Liver (tissue), 9 donors: ENCODE data around the gene KRT77. TPM values are rescaled to one million over a fixed set of nuclear protein-coding genes. Genes with fewer than 3 reads are reported as not detected.
A peak's percentile ranks its signal among the peaks of the same experiment; 100 is the strongest.

ENCODE experiments used
- DNase-seq: peaks from one replicate; pipeline ENCODE4 v3.0.0-alpha.2; 2017; ENCODE audit warnings: low spot score
- H3K27ac ChIP-seq, 2 donors: one replicate each; pipeline ENCODE4 v1.7.0; 2013; ENCODE audit warnings: inconsistent platforms in 2 of 2, low read length in 2 of 2, control low read depth in 1 of 2, low read depth in 1 of 2, mild to moderate bottlenecking in 1 of 2
- H3K27me3 ChIP-seq, 4 donors: one replicate each; pipeline versions ENCODE4 v1.6.1 to v1.7.0; 2013; ENCODE audit warnings: low read length in 3 of 4, inconsistent platforms in 1 of 4, mild to moderate bottlenecking in 1 of 4, moderate library complexity in 1 of 4; ENCODE audit not compliant: control insufficient read depth in 4 of 4, insufficient read depth in 4 of 4
- H3K36me3 ChIP-seq, 4 donors: one replicate each; pipeline versions ENCODE4 v1.6.1 to v1.7.0; 2013; ENCODE audit warnings: low read length in 3 of 4, mild to moderate bottlenecking in 3 of 4, low read depth in 1 of 4, moderate library complexity in 1 of 4; ENCODE audit not compliant: control insufficient read depth in 4 of 4, insufficient read depth in 3 of 4
- H3K4me1 ChIP-seq, 4 donors: one replicate each; pipeline versions ENCODE4 v1.6.1 to v1.7.0; 2013; ENCODE audit warnings: low read length in 3 of 4, mild to moderate bottlenecking in 3 of 4, moderate library complexity in 1 of 4; ENCODE audit not compliant: control insufficient read depth in 4 of 4, insufficient read depth in 4 of 4
- H3K4me3 ChIP-seq, 3 donors: one replicate each; pipeline versions ENCODE4 v1.6.1 to v1.7.0; 2013; ENCODE audit warnings: low read length in 3 of 3, control low read depth in 1 of 3, low read depth in 1 of 3, mild to moderate bottlenecking in 1 of 3
- H3K9ac ChIP-seq, 2 donors: one replicate each; pipeline ENCODE4 v1.7.0; 2013; ENCODE audit warnings: low read length in 2 of 2, mild to moderate bottlenecking in 2 of 2, moderate library complexity in 2 of 2, control low read depth in 1 of 2, low read depth in 1 of 2
- H3K9me3 ChIP-seq, 4 donors: one replicate each; pipeline versions ENCODE4 v1.6.1 to v1.7.0; 2013; ENCODE audit warnings: low read length in 3 of 4; ENCODE audit not compliant: control insufficient read depth in 4 of 4
- CTCF ChIP-seq: fragments of 150-350 bp; IDR thresholded peaks from 2 replicates; pipeline ENCODE4 v1.5.1; 2017; ENCODE audit warnings: improper control_type of control experiment, low read depth, low read length; ENCODE audit not compliant: missing input control
- EGR1 ChIP-seq, 2 donors: IDR thresholded peaks; 2 replicates each; pipeline ENCODE4 v1.6.1; 2016 to 2018; ENCODE audit warnings: antibody characterized with exemption in 2 of 2, low read depth in 2 of 2
- FOXA1 ChIP-seq: IDR thresholded peaks from 2 replicates; pipeline ENCODE4 v1.6.1; 2016; ENCODE audit warnings: antibody characterized with exemption
- FOXA2 ChIP-seq: IDR thresholded peaks from 2 replicates; pipeline ENCODE4 v1.6.1; 2016; ENCODE audit warnings: antibody characterized with exemption
- GABPA ChIP-seq, 2 donors: IDR thresholded peaks in 1 of 2; conservative IDR thresholded peaks in 1 of 2; 2 replicates each; pipeline ENCODE4 v1.6.1; 2016; ENCODE audit warnings: antibody characterized with exemption in 2 of 2, mild to moderate bottlenecking in 1 of 2, moderate library complexity in 1 of 2
- HNF4A ChIP-seq, 2 donors: conservative IDR thresholded peaks; 2 replicates each; pipeline ENCODE4 v1.6.1; 2016; ENCODE audit warnings: antibody characterized with exemption in 2 of 2, mild to moderate bottlenecking in 2 of 2
- HNF4G ChIP-seq: IDR thresholded peaks from 2 replicates; pipeline ENCODE4 v1.6.1; 2016; ENCODE audit warnings: antibody characterized with exemption
- NR2F2 ChIP-seq: IDR thresholded peaks from 2 replicates; pipeline ENCODE4 v1.6.1; 2016; ENCODE audit warnings: antibody characterized with exemption
- RAD21 ChIP-seq, 2 donors: IDR thresholded peaks; 2 replicates each; pipeline ENCODE4 v1.6.1; 2016; ENCODE audit warnings: antibody characterized with exemption in 2 of 2, mild to moderate bottlenecking in 2 of 2
- RXRA ChIP-seq, 2 donors: IDR thresholded peaks; 2 replicates each; pipeline ENCODE4 v1.6.1; 2017 to 2018; ENCODE audit warnings: antibody characterized with exemption in 2 of 2, mild to moderate bottlenecking in 1 of 2
- SP1 ChIP-seq: IDR thresholded peaks from 2 replicates; pipeline ENCODE4 v1.6.1; 2018; ENCODE audit warnings: antibody characterized with exemption, mild to moderate bottlenecking
- TAF1 ChIP-seq: conservative IDR thresholded peaks from 2 replicates; pipeline ENCODE4 v1.6.1; 2016; ENCODE audit warnings: antibody characterized with exemption, mild to moderate bottlenecking
- YY1 ChIP-seq: IDR thresholded peaks from 2 replicates; pipeline ENCODE4 v1.6.1; 2016; ENCODE audit warnings: antibody characterized with exemption, mild to moderate bottlenecking
- WGBS: extraction: QIAGEN DNeasy Blood & Tissue Kit; methylation state at CpG from one replicate; pipeline ENCODE4 v1.1.7; 2013; 5-methylcytosine and 5-hydroxymethylcytosine counted together
- polyA plus RNA-seq, 2 donors: library from polyadenylated mRNA; stranded (reverse) in 1 of 2; unstranded in 1 of 2; fragments of 200-250 nt in 1 of 2; fragments of >200 nt in 1 of 2; fragmentation: Nextera tagmentation in 1 of 2; extraction: Ambion mirVana in 1 of 2; gene quantifications; one replicate each; pipeline versions ENCODE4 v1.2.1 to v1.2.3, GENCODE V29; 2013 to 2015
- total RNA-seq, 2 donors: library from RNA; depleted of rRNA; stranded (reverse); fragments of >200 nt; gene quantifications; one replicate each; pipeline ENCODE4 v1.2.3, GENCODE V29; 2014
- TF ChIP-seq, protein P1 (sequence below): IDR thresholded peaks from 2 replicates; pipeline ENCODE4 v1.6.1; 2016; ENCODE audit warnings: antibody characterized with exemption
- TF ChIP-seq, protein P2 (sequence below): IDR thresholded peaks from 2 replicates; pipeline ENCODE4 v1.6.1; 2016; ENCODE audit warnings: antibody characterized with exemption
- donor health status: healthy.
- donor health status: healthy.
- donor health status: healthy.
- donor health status: healthy.
- donor health status: healthy.

The KRT77 gene
- total and polyA plus RNA-seq, 4 donors: not detected

GRCh38 chr12:52691841-52692150 lies 11.5 kb downstream of the KRT77 start:
- Histone ChIP-seq H3K4me3 (no peak overlapping the region), H3K9me3 (no peaks in the 10 kb centered on the region), H3K4me1 (peaks cover 0 to 5% (median 4%) of the 10 kb centered on the region in 4 donors), H3K27me3 (peaks cover 0 to 10% (median 6%) of the 10 kb centered on the region in 4 donors), H3K9ac (no peak overlapping the region), H3K36me3 (no peaks in the 10 kb centered on the region), H3K27ac (no peak overlapping the region)
- DNase-seq: no peak
- 56% methylated on average over 2 of the region's 2 CpGs for WGBS
- TF ChIP-seq YY1: no peak

- no peak overlapping the region for H3K27ac ChIP-seq
- H3K4me1 ChIP-seq: peaks cover 0 to 5% (median 4%) of the 10 kb centered on the region in 4 donors
- no peak for DNase-seq
- no peaks in the 10 kb centered on the region for H3K9me3 ChIP-seq
- H3K4me3 ChIP-seq: peak overlapping the region in 1 of 3 donors; percentile 24
- no peak for TF ChIP-seq SP1
- no peak for TF ChIP-seq YY1
- no peak for TF ChIP-seq RXRA (IDR thresholded peaks at IDR 0.05)
- peaks cover 0 to 10% (median 6%) of the 10 kb centered on the region in 4 donors for H3K27me3 ChIP-seq
- 6% methylated on average over 45 of the region's 45 CpGs for WGBS
- H3K9ac ChIP-seq: no peak overlapping the region
- H3K36me3 ChIP-seq: no peaks in the 10 kb centered on the region
Observed at GRCh38 chr12:52691076-52691840, 12.1 kb downstream of the KRT77 start.

DNA sequence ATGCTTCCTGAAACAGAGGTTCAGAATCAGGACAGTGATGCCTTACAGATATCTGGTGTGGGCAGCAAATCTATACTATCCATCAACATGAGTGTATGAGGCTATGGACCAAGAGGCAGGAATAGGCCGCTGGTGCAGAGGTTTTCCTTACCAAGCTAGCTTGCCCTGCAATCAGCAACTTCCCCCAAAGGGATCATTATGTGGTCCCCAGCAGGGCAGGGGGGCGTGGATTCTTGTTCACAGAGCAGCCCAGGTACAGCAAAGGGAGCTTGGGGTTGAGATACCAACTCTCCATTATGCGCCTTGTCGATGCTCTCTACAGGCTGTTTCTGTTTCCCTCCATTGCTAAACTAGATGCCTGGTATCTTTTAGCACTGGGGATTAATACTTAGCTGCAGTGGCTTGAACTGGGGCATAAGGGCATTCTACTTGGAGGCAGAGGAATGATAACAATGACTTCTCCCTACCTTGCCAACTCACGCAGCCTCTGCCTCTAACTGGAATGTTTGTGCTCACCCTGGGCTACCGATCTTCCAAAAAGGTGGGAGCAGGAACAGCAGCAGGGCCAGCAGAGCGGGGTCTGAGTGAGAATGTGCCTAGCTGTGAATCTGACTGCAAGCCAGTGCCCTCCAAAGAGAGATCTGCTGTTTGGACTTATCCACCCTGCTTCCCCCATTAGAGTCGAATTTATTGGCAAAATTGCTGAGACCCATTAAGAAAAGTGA lies 12.8 kb downstream of the KRT77 start:
- Histone ChIP-seq H3K36me3 (no peaks in the 10 kb centered on the region), H3K9me3 (no peaks in the 10 kb centered on the region), H3K9ac (no peak overlapping the region), H3K27me3 (peaks cover 0 to 10% (median 6%) of the 10 kb centered on the region in 4 donors), H3K4me1 (peaks cover 0 to 5% (median 4%) of the 10 kb centered on the region in 4 donors), H3K27ac (no peak overlapping the region), H3K4me3 (no peak overlapping the region)
- 64% methylated on average over 8 of the region's 8 CpGs for WGBS
- TF ChIP-seq, protein P1, sequence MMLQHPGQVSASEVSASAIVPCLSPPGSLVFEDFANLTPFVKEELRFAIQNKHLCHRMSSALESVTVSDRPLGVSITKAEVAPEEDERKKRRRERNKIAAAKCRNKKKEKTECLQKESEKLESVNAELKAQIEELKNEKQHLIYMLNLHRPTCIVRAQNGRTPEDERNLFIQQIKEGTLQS: no peak
- no peak for TF ChIP-seq HNF4G
- no peak for TF ChIP-seq RAD21 (IDR thresholded peaks at IDR 0.05)
- no peak for TF ChIP-seq HNF4A (conservative IDR thresholded peaks at IDR 0.05)
- TF ChIP-seq TAF1: no peak
- no peak for TF ChIP-seq FOXA1
- no peak for TF ChIP-seq RXRA (IDR thresholded peaks at IDR 0.05)
- TF ChIP-seq EGR1 (IDR thresholded peaks at IDR 0.05; ENCODE audit: low read depth in 2 of 2): no peak
- DNase-seq: no peak

- TF ChIP-seq EGR1 (IDR thresholded peaks at IDR 0.05; ENCODE audit: low read depth in 2 of 2) (no peak), GABPA (IDR thresholded peaks at IDR 0.05 in 1 of 2, conservative IDR thresholded peaks at IDR 0.05 in 1 of 2) (no peak), TAF1 (no peak), SP1 (no peak), YY1 (no peak), CTCF (no peak), FOXA2 (no peak), RXRA (IDR thresholded peaks at IDR 0.05) (no peak), NR2F2 (no peak), FOXA1 (no peak), RAD21 (IDR thresholded peaks at IDR 0.05) (no peak), HNF4A (conservative IDR thresholded peaks at IDR 0.05) (no peak)
- TF ChIP-seq, protein P1: no peak
- TF ChIP-seq, protein P2, sequence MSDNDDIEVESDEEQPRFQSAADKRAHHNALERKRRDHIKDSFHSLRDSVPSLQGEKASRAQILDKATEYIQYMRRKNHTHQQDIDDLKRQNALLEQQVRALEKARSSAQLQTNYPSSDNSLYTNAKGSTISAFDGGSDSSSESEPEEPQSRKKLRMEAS: no peak
Observed at GRCh38 chr12:52689936-52690335, 13.4 kb downstream of the KRT77 start.

More at GRCh38 chr12:52689936-52690335, 13.4 kb downstream of the KRT77 start:
- Histone ChIP-seq H3K36me3 (no peaks in the 10 kb centered on the region), H3K4me1 (peaks cover 0 to 5% (median 4%) of the 10 kb centered on the region in 4 donors), H3K9me3 (no peaks in the 10 kb centered on the region), H3K9ac (no peak overlapping the region), H3K4me3 (no peak overlapping the region), H3K27ac (no peak overlapping the region), H3K27me3 (peaks cover 0 to 10% (median 6%) of the 10 kb centered on the region in 4 donors)
- no peak for DNase-seq
- 86% methylated on average over 1 of the region's 1 CpG for WGBS
